ENCODE results near the gene PDZD2.
A peak's percentile ranks its signal among the peaks of the same experiment; 100 is the strongest.
"Not testable (repeated sequence)": the region's sequence is repeated elsewhere in the genome, so short reads cannot be mapped to it uniquely, and the experiment has no call there.

The PDZD2 gene

GRCh38 chr5:32057187-32058096, 418.5 kb downstream of the PDZD2 start:
- no peak for DNase-seq

GRCh38 chr5:32058101-32058500, 419.2 kb downstream of the PDZD2 start:
- DNase-seq: no peak

- no peak for DNase-seq
Measured at GRCh38 chr5:32058997-32059396, 420.1 kb downstream of the PDZD2 start.

- DNase-seq: no peak
Measured at GRCh38 chr5:32059761-32060530, 421.0 kb downstream of the PDZD2 start.

GRCh38 chr5:32061236-32061635, 422.3 kb downstream of the PDZD2 start:
- DNase-seq: no peak

GRCh38 chr5:32066448-32066847, 427.5 kb downstream of the PDZD2 start:
- DNase-seq: no peak

- DNase-seq: no peak
Measured at GRCh38 chr5:32067774-32068470, 429.0 kb downstream of the PDZD2 start.

- no peak for DNase-seq
Measured at GRCh38 chr5:32068561-32068960, 429.6 kb downstream of the PDZD2 start.

DNA sequence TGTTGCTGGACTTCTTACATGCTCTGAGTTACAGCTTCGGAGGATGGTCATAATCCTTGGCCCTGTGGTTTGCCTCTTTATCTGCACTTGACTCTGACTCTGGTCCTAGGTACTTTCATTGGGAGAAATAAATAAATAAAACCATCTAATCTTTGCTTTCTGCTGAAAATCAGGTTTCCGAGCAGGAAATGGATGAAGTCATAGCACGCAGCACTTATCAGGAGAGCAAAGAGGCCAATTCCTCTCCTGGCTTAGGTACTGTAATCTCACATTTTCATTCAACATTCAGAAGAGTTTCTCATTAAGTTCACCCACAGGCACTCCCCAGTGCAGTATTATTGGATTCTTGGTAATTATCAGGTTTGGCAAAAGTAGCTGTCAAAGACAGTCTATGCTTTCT, 430.5 kb downstream of the PDZD2 start:
- no peak for DNase-seq

- DNase-seq: no peak
Measured at GRCh38 chr5:32071351-32071944, 432.5 kb downstream of the PDZD2 start.

DNA sequence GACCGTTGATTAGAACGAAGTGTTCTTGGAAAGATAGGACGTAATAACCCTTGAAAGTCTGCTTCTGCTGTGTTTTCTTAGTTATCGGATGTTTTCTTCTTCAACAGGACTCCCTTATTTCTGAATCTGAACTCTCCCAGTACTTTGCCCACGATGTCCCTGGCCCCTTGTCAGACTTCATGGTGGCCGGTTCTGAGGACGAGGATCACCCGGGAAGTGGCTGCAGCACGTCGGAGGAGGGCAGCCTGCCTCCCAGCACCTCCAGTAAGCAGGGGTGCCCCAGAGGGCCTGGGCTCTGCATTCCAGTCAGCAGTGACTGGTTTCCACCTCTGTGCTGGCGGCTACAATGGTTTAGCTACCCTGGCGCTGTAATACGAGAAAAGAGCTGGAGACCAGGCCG, 433.1 kb downstream of the PDZD2 start:
- DNase-seq: no peak

DNA sequence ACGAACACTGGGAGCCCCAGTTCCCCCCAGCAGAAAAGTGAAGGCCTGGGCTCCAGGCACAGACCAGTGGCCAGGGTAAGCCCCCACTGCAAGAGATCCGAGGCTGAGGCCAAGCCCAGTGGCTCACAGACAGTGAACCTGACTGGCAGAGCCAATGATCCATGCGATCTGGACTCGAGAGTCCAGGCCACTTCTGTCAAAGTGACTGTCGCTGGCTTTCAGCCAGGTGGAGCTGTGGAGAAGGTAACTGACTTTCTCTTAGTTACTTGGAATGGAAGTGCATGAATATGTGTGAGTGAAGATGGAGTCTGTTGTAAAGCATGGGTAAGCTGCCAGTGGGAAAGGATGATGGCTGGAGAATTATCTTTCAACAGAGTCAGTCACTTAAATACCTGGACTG, 435.5 kb downstream of the PDZD2 start:
- no peak for DNase-seq

GRCh38 chr5:32076699-32077695, 438.1 kb downstream of the PDZD2 start:
- DNase-seq: peak; percentile 66 to 77

DNA sequence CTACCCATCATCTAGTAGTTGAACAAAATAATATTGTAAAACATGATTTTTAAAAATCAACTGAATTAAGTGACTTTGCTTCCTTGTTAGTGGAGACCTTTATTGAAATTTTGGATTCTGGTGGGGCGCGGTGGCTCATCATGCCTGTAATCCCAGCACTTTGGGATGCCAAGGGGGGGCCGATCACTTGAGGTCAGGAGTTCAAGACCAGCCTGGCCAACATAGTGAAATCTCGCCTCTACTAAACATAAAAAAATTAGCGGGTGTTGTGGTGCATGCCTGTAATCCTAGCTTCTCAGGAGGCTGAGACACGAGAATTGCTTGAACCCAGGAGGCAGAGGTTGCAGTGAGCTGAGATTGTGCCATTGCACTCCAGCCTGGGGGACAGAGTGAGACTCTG, 439.9 kb downstream of the PDZD2 start:
- DNase-seq: not testable (repeated sequence)

DNA sequence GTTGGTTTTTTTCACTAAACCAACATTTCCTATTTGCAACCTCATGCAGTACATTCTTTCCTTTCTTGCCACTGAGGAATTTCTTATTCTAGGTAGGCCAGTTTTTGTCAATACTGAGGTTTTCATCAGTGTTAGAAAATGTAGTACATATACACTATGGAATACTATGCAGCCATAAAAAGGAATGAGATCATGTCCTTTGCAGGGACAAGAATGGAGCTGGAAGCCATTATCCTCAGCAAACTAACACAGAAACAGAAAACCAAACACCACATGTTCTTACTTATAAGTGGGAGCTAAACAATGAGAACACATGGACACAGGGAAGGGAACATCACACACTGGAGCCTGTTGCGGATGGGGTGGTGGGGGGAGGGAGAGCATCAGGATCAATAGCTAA, 441.6 kb downstream of the PDZD2 start:
- not testable (repeated sequence) for DNase-seq

DNA sequence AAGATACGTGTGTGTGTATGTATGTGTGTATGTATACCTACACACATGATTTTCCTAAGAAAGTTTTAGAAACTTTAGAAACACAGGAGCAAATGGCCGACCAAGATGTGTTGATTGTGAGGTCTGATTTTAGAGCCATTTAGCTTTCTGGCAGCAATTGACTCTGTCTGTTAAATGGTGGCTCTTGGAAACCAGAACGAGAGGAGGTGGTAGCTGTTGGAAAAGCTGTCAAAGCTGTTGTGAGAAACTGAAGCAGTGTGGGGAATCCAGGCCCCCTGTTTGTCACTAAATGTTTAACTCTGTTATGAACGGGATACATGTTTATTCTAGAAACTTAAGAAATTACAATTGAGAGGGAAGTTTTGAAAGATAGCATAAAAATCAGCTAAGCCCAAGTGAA, 443.8 kb downstream of the PDZD2 start:
- DNase-seq: no peak

- DNase-seq: no peak
Measured at GRCh38 chr5:32083981-32084430, 445.1 kb downstream of the PDZD2 start.

DNA sequence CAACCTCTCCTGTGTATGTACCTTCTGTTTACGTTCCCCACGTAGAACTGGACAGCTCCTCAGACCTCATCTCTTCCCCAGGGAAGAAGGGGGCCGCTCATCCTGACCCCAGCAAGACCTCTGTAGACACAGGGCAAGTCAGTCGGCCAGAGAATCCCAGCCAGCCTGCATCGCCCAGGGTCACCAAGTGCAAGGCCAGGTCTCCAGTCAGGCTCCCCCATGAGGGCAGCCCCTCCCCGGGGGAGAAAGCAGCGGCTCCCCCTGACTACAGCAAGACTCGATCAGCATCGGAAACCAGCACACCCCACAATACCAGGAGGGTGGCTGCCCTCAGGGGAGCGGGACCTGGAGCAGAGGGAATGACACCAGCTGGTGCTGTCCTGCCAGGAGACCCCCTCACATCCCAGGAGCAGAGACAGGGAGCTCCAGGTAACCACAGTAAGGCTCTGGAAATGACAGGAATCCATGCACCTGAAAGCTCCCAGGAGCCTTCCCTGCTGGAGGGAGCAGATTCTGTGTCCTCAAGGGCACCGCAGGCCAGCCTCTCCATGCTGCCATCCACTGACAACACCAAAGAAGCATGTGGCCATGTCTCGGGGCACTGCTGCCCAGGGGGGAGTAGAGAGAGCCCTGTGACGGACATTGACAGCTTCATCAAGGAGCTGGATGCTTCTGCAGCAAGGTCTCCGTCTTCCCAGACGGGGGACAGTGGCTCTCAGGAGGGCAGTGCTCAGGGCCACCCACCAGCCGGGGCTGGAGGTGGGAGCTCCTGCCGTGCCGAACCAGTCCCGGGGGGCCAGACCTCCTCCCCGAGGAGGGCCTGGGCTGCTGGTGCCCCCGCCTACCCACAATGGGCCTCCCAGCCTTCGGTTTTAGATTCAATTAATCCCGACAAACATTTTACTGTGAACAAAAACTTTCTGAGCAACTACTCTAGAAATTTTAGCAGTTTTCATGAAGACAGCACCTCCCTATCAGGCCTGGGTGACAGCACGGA, 448.5 kb downstream of the PDZD2 start:
- no peak for DNase-seq

GRCh38 chr5:32088214-32088613, 449.3 kb downstream of the PDZD2 start:
- no peak for DNase-seq
